Inflammatory macrophage treated with lipopolysaccharide for 4 hours (primary cell): Measurements from ENCODE around the gene CPNE8.

Source experiments
- DNase-seq: peaks from one replicate; pipeline ENCODE4 v3.0.0-alpha.2; 2020

CPNE8 gene

GRCh38 chr12:38905480-38906351, at the start of gene CPNE8:
TSS of gene CPNE8 (minus strand) at chr12:38905591. CDS start at chr12:38905534, 57 bp downstream.
- DNase-seq: peak; percentile 77

GRCh38 chr12:38954238-38954873, 49.0 kb upstream of the CPNE8 start:
- no peak for DNase-seq

- no peak for DNase-seq
Measured at GRCh38 chr12:38949363-38949762, 44.0 kb upstream of the CPNE8 start.

GRCh38 chr12:38934686-38935085, 29.3 kb upstream of the CPNE8 start:
- peak; percentile 13 for DNase-seq

- no peak for DNase-seq
Measured at GRCh38 chr12:38934078-38934584, 28.7 kb upstream of the CPNE8 start.

- no peak for DNase-seq
Measured at GRCh38 chr12:38932320-38932719, 26.9 kb upstream of the CPNE8 start.

GRCh38 chr12:38931461-38931860, 26.1 kb upstream of the CPNE8 start:
- no peak for DNase-seq

GRCh38 chr12:38930990-38931389, 25.6 kb upstream of the CPNE8 start:
- no peak for DNase-seq

GRCh38 chr12:38926501-38926900, 21.1 kb upstream of the CPNE8 start:
- DNase-seq: no peak

- DNase-seq: peak; percentile 75
Measured at GRCh38 chr12:38921025-38921677, 15.8 kb upstream of the CPNE8 start.

- DNase-seq: no peak
Measured at GRCh38 chr12:38919191-38919590, 13.8 kb upstream of the CPNE8 start.

- DNase-seq: no peak
Measured at GRCh38 chr12:38915429-38916182, 10.2 kb upstream of the CPNE8 start.

- DNase-seq: no peak
Measured at GRCh38 chr12:38912116-38912515, 6.7 kb upstream of the CPNE8 start.

GRCh38 chr12:38911611-38912010, 6.2 kb upstream of the CPNE8 start:
- DNase-seq: no peak

GRCh38 chr12:38907201-38907923, 2.0 kb upstream of the CPNE8 start:
- DNase-seq: peak; percentile 60

GRCh38 chr12:38906482-38907200, 1.2 kb upstream of the CPNE8 start:
- DNase-seq: peak; percentile 94

- peak; percentile 95 for DNase-seq
Measured at GRCh38 chr12:38904537-38905479, 583 bp downstream of the CPNE8 start.

GRCh38 chr12:38903596-38903995, 1.8 kb downstream of the CPNE8 start:
- no peak for DNase-seq

GRCh38 chr12:38898001-38898684, 7.2 kb downstream of the CPNE8 start:
- DNase-seq: no peak

- no peak for DNase-seq
Measured at GRCh38 chr12:38895446-38895845, 9.9 kb downstream of the CPNE8 start.
